Measurements from ENCODE around the gene B9D1. TPM values are rescaled to one million over a fixed set of nuclear protein-coding genes. Genes with fewer than 3 reads are reported as not detected.

B9D1 gene
- total and polyA plus RNA-seq, 2 of the 13 experiments (the other 11 are each of a cell fraction or from before 2014, with no cell fraction given), result 27.7 to 31.1 TPM

DNA sequence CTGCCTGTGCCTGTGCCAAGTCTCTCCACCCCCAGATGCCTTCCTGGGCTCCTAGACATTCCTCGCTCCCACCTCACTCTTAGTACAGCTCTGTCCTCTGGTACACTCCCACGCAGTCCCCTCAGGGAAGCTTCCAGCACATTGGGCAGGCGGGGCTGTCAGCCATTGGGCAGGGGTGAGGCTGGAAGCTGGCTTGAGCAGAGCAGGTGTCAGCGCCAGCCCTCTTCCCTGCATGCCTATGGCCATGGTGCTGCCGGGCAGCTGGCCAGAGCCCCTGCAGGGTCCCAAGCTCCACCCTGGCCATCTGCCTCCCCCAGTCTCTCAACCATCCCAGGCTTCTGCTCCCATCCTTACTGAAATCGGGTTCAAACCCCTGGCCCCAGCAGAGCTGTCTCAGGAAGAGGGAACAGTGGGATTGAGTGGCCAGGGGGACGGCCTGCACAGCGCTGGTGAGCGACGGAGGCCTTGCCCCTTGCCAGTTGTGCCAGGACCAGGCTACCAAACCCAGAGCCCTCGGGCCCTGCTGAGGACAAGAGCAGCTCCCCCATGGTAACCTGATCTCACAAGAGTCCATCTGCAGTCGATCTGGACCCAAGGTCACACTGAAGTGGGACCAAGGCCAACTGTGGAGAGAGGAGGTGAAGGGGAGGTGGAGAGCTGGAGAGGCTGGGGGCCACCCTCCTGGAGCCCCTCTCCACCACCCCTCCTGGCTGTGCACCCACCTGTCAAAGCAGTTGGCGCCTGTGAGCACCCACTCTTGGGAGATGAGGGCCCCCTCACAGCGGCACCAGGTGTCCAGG, 2.4 kb upstream of the B9D1 start (continued):
- TF ChIP-seq ZNF850 (CRISPR knock-in tag; conservative IDR thresholded peaks at IDR 0.05), result no peak
- TF ChIP-seq ZFY (CRISPR knock-in tag; IDR thresholded peaks at IDR 0.05), result peak; percentile 41; the same call in 1 of the 2 replicates
- TF ChIP-seq, protein P1, sequence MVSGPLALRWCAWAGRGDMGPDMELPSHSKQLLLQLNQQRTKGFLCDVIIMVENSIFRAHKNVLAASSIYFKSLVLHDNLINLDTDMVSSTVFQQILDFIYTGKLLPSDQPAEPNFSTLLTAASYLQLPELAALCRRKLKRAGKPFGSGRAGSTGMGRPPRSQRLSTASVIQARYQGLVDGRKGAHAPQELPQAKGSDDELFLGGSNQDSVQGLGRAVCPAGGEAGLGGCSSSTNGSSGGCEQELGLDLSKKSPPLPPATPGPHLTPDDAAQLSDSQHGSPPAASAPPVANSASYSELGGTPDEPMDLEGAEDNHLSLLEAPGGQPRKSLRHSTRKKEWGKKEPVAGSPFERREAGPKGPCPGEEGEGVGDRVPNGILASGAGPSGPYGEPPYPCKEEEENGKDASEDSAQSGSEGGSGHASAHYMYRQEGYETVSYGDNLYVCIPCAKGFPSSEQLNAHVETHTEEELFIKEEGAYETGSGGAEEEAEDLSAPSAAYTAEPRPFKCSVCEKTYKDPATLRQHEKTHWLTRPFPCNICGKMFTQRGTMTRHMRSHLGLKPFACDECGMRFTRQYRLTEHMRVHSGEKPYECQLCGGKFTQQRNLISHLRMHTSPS (CRISPR knock-in tag; IDR thresholded peaks at IDR 0.05; ENCODE audit: low read depth), result peak; percentile 72; the same call in 1 of the 2 replicates
- TF ChIP-seq PPARG (CRISPR knock-in tag; conservative IDR thresholded peaks at IDR 0.05), result peak; percentile 57; the same call in 1 of the 2 replicates
- no peak for TF ChIP-seq TOE1 (CRISPR knock-in tag; IDR thresholded peaks at IDR 0.05)
- 0 out of 2 replicates have a peak, but pooled peaks have one; percentile 36 for TF ChIP-seq RXRB (CRISPR knock-in tag; IDR thresholded peaks at IDR 0.05; ENCODE audit: borderline replicate concordance)
- no peak for TF ChIP-seq ELF1 (CRISPR knock-in tag; IDR thresholded peaks at IDR 0.05)
- 0 out of 2 replicates have a peak, but pooled peaks have one; percentile 55 for TF ChIP-seq MED13 (CRISPR knock-in tag; IDR thresholded peaks at IDR 0.05)
- no peak for TF ChIP-seq ZNF776 (CRISPR knock-in tag; IDR thresholded peaks at IDR 0.05)
- TF ChIP-seq TBX2 (CRISPR knock-in tag; IDR thresholded peaks at IDR 0.05; ENCODE audit: borderline replicate concordance), result peak; percentile 43; the same call in 1 of the 2 replicates
- peak in 1 of 2 experiments; percentile 40; a peak in 1 of 4 replicates for TF ChIP-seq EP300 (IDR thresholded peaks at IDR 0.05; ENCODE audit: low read depth in 2 of 2, low read length in 2 of 2)
- TF ChIP-seq EP300 (CRISPR knock-in tag; IDR thresholded peaks at IDR 0.05; ENCODE audit: borderline replicate concordance), result no peak
- 0 out of 2 replicates have a peak, but pooled peaks have one; percentile 13 for TF ChIP-seq GATAD1 (CRISPR knock-in tag; IDR thresholded peaks at IDR 0.05)
- TF ChIP-seq ESRRA (CRISPR knock-in tag; IDR thresholded peaks at IDR 0.05; ENCODE audit: low read depth), result peak; percentile 57; the same call in 1 of the 2 replicates
- TF ChIP-seq, protein P2, sequence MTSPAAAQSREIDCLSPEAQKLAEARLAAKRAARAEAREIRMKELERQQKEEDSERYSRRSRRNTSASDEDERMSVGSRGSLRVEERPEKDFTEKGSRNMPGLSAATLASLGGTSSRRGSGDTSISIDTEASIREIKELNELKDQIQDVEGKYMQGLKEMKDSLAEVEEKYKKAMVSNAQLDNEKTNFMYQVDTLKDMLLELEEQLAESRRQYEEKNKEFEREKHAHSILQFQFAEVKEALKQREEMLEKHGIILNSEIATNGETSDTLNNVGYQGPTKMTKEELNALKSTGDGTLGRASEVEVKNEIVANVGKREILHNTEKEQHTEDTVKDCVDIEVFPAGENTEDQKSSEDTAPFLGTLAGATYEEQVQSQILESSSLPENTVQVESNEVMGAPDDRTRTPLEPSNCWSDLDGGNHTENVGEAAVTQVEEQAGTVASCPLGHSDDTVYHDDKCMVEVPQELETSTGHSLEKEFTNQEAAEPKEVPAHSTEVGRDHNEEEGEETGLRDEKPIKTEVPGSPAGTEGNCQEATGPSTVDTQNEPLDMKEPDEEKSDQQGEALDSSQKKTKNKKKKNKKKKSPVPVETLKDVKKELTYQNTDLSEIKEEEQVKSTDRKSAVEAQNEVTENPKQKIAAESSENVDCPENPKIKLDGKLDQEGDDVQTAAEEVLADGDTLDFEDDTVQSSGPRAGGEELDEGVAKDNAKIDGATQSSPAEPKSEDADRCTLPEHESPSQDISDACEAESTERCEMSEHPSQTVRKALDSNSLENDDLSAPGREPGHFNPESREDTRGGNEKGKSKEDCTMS (CRISPR knock-in tag; conservative IDR thresholded peaks at IDR 0.05), result no peak
- peak; percentile 30; the same call in 1 of the 2 replicates for TF ChIP-seq GATAD2A (CRISPR knock-in tag; IDR thresholded peaks at IDR 0.05)
- TF ChIP-seq SMC3 (IDR thresholded peaks at IDR 0.05; ENCODE audit: low read length), result no peak
- 0 out of 2 replicates have a peak, but pooled peaks have one; percentile 33 for TF ChIP-seq ZNF205 (CRISPR knock-in tag; IDR thresholded peaks at IDR 0.05)
- no peak for TF ChIP-seq SOX6 (IDR thresholded peaks at IDR 0.05)
- peak; percentile 33; the same call in 1 of the 2 replicates for TF ChIP-seq SOX6 (CRISPR knock-in tag; IDR thresholded peaks at IDR 0.05)
- TF ChIP-seq MTA3 (CRISPR knock-in tag; IDR thresholded peaks at IDR 0.05), result no peak
- 0 out of 2 replicates have a peak, but pooled peaks have one; percentile 33 for TF ChIP-seq ZNF567 (CRISPR knock-in tag; IDR thresholded peaks at IDR 0.05; ENCODE audit: borderline replicate concordance)
- TF ChIP-seq ZFX (CRISPR knock-in tag; IDR thresholded peaks at IDR 0.05; ENCODE audit: low read depth), result peak; percentile 51; the same call in 1 of the 2 replicates
- 0 out of 2 replicates have a peak, but pooled peaks have one; percentile 10 for TF ChIP-seq EEA1 (CRISPR knock-in tag; IDR thresholded peaks at IDR 0.05; ENCODE audit: borderline replicate concordance)
- TF ChIP-seq ZNF547 (CRISPR knock-in tag; IDR thresholded peaks at IDR 0.05), result peak; percentile 51; the same call in 1 of the 2 replicates
- TF ChIP-seq, protein P3, sequence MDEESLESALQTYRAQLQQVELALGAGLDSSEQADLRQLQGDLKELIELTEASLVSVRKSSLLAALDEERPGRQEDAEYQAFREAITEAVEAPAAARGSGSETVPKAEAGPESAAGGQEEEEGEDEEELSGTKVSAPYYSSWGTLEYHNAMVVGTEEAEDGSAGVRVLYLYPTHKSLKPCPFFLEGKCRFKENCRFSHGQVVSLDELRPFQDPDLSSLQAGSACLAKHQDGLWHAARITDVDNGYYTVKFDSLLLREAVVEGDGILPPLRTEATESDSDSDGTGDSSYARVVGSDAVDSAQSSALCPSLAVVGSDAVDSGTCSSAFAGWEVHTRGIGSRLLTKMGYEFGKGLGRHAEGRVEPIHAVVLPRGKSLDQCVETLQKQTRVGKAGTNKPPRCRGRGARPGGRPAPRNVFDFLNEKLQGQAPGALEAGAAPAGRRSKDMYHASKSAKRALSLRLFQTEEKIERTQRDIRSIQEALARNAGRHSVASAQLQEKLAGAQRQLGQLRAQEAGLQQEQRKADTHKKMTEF (CRISPR knock-in tag; IDR thresholded peaks at IDR 0.05), result peak; percentile 44; the same call in 1 of the 2 replicates
